NCI-H1417 treated with DMSO at 0.1 percent for 48 hours (cell line): ENCODE data around the gene OR5D18.
"Not testable (repeated sequence)": the region's sequence is repeated elsewhere in the genome, so short reads cannot be mapped to it uniquely, and the experiment has no call there.

Source experiments
- DNase-seq: peaks from one replicate; lab custom pipeline; 2025; lab: John Stamatoyannopoulos, UW

Gene OR5D18

DNA sequence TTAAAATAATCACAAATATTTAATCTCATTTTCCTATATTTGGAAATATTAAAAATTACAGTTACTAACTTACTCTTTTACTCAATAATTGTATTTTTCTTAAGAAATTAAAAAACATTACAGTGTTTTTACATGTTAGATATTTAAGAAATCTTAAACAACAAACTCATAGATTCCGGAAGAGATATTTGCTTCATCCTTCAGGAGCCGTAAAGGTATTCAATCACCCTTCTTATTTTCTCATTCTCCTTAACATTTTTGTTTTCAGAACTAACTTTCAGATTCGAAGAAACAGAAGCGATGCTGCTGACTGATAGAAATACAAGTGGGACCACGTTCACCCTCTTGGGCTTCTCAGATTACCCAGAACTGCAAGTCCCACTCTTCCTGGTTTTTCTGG lies at the start of gene OR5D18:
Gene OR5D18 (plus strand): TSS at position 301 of the 400 bp plus-strand sequence. CDS start 0 bp downstream, at position 301.
- DNase-seq = no peak

DNA sequence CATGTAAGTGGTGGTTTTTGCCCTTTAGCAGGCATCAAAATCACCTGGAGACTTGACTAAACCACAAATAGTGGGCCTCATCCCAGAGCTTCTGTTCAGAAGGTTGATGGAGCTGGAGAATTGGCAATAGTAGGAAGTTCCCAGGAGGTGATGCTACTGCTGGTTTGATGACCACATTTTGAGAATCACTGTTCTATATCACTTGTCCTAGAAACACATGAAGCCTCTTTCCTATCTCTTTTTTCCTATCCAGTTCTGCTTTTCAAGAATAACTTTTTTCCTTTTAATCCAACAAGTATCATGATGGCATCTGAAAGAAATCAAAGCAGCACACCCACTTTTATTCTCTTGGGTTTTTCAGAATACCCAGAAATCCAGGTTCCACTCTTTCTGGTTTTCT lies 46.3 kb upstream of the OR5D18 start, which contains the start of gene OR5D13:
Gene OR5D13 (plus strand): TSS at position 301 of the 400 bp plus-strand sequence. CDS start 0 bp downstream, at position 301.
- no peak for DNase-seq

DNA sequence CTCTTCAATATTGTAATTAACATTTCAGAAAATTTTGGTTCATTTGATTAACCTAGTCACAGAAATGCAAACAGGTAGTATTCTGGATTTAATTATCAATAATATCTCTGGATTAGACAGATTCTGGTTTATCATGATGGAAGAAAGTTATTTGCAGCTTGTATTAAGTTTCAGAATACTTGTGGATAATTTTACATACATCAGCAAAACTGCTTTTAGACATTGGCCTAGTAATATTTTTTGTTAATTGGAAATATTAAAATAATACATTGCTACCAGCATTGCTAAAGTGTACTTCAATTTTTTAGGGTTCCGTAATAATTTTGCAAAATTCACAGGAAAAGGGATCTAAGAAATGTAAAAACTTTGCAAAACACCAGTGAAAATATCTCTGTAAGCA lies 27.8 kb upstream of the OR5D18 start:
- no peak for DNase-seq

DNA sequence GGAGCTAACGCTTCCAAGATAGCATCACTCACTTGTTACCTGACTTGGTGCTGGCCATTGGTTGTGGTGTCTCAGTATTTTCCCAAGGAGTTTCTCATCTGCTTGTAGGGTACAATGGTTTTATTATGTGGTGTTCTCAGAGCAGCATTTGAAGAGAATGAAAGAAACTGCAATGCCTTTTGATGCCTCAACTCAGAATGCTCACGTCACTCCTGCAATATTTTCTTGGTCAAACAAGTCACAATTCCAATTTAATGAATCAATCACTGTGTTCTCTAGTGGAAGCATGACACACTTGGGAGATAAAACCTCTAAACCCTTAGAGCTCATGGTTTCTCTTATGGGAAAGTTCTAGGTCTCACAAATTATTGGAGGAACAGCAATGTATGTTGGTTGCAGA lies 26.1 kb upstream of the OR5D18 start:
- no peak for DNase-seq

DNA sequence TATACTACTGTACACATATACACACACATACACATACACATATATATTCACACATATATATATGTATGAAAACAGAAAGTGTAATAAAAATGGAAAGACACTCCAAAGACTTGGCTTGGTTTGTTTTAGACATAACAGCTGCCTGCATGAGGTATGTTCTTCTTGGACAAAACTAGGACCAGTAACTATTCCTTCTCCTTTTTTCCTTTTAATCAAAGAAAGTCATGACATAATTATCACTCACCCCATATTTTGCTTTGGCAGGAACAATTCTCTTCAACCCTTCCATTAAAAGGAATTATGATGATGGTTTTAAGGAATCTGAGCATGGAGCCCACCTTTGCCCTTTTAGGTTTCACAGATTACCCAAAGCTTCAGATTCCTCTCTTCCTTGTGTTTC lies 24.2 kb upstream of the OR5D18 start, which contains the start of gene OR5D14:
Gene OR5D14 (plus strand): TSS at position 301 of the 400 bp plus-strand sequence. CDS start 0 bp downstream, at position 301.
- DNase-seq = no peak

DNA sequence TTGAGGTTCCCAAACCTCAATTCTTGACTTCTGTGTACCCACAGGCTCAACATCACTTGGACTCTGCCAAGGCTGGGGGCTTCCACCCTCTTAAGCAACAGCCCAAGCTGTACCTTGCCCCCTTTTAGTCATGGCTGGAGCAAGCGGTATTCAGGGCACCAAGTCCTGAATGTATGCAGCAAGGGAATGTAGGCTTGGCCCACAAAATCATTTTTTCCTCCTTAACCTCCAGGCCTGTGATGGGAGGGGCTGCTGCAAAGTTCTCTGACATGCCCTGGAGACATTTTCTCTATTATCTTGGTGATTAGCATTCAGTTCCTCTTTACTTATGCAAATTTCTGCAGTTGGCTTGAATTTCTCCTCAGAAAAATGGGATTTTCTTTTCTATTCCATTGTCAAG lies 13.2 kb upstream of the OR5D18 start:
- no peak for DNase-seq

DNA sequence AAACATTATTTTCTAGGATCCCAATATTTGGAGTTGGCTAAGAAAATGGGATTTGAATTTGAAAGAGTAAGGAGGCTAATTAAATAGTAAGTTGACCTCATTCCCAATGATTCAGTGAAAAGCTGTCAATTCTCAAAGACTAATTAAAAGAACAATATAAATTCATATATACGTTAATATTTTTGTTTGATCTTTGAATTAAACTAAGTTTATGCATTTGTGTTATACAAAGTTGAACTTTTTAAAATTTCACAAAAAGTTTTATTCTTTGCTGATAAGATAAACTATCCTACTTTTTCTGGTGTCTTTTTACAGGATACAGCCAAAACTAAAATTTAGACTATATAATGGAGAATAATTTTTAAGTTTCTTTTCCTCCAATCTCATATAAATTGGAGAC lies 8.4 kb upstream of the OR5D18 start, which contains the start of gene OR5L1:
Gene OR5L1 (plus strand): TSS at position 301 of the 400 bp plus-strand sequence. CDS start 100 bp downstream, outside the sequence.
- no peak for DNase-seq

DNA sequence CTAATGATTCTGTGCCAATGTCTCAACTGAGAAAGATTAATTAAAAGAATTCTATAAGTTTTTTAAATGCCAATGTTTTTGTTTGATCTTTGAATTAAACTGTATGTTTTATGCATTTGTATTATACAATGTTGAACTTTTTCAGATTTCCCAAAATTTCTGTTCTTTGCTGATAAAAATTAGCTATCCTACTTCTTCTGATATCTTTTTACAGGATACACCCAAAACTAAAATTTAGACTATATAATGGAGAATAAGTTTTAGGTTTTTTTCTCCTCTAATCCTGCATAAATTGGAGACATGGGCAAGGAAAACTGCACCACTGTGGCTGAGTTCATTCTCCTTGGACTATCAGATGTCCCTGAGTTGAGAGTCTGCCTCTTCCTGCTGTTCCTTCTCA lies 7.5 kb downstream of the OR5D18 start, which contains the start of gene OR5L2:
Gene OR5L2 (plus strand): TSS at position 301 of the 400 bp plus-strand sequence. CDS start 0 bp downstream, at position 301.
- no peak for DNase-seq

DNA sequence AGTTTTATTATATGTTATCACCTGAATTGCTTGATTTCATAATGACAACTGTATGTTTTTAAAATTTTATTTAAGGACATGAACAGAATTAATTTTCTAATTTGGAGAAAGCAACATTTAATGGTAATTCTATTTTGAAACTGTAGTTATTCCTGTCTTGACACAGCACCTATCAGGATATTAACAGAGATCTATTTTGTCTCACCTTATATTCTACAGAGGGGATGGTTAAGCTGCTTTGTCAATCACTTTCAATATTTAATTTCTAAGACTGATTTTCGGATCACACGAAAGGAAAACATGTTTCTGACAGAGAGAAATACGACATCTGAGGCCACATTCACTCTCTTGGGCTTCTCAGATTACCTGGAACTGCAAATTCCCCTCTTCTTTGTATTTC lies 19.0 kb downstream of the OR5D18 start, which contains the start of gene OR5D16:
Gene OR5D16 (plus strand): TSS at position 301 of the 400 bp plus-strand sequence. CDS start 0 bp downstream, at position 301.
- no peak for DNase-seq

DNA sequence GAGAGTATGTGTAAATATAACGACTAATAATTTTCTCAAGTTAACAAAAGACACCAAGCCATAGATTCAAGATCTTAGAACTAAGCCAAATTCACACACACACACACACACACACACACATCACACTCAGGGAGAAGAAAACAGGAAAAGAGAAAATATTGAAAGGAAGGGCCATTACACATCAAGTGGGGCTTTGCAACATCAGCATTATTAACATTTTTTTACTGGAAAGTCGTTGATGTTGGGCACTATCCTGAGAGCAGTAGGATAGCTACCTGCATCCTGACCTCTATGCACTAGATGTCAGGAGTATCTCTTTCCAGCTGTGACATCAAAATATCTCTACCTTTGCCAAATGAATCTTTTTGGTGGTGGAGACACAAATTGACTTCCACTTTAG lies 28.0 kb downstream of the OR5D18 start:
- DNase-seq = no peak

DNA sequence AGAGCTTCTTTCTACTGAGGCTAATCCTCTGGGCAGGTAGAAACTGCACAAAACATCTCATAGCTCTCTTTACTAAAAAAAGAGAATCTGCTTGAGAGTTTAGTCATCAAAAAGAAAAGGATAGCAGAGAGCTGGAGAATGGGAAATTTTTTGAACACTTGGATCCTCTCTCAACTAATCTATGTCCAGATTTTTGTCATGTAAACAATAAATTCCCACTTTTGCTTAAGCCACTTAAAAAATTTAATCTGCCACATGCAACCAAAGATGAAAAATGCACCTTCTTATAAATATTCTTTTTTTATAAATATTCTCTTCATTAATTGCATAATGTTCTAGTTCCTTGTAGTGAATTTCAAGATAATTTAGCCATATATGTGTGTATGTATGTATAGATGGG lies 29.6 kb downstream of the OR5D18 start:
- DNase-seq = no peak

DNA sequence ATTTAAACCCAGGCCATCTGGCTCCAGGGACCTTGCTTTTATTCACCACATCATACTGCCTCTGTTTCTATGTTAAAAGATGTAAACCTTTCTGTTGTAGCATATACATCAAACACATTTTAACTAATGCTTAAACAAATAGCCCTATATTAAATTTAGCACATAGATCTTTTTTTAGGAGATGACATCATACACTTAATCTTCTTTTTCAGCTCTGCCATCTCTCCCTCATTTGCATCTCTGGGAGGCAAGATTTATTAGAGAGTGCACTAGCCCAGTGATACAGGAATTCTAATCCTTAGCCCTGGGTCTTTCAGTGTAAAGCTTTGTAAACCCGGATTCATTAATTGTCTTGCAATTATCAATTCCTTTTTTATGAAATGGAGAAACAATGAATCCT lies 32.7 kb downstream of the OR5D18 start:
- DNase-seq = no peak

DNA sequence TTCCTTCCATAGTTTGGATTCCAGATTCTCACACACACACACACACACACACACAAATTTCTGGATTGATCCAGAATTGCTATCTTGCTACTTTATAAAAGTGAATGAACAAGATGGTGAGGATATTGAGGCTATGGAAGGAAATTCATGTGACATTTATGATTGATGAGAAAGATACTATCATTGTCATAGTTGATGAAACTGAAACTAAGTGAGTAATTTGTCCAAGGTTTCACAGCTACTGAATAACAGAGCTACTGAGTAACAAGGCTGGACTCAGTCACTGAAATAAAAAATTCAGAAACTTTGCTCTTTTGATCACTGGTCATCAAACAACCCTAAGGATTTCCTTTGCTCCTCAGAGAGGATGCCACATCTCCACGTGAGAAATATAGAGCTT lies 35.3 kb downstream of the OR5D18 start:
- no peak for DNase-seq

DNA sequence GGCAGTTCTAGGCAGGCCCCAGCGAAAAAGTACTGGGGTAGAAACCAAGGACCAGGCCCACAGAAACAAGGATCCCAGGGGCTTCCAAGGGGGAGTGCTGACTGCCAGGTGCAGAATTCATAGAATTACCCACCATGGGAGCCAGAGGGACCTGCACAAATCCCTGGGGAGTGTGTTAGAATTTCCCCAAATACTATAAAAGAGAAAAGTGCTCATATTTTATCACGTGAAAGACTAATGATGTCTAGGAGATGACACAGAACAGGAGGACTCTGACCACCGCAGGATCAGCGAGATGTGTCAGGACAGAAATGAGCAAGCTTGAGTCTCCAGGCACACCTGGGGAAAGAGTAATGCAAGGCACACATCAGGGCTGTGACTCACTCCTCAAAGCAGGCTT lies 47.9 kb downstream of the OR5D18 start:
- not testable (repeated sequence) for DNase-seq
